Spleen (tissue), 7 donors: Measurements from ENCODE around the gene CFAP57.

Experiments
- CTCF ChIP-seq, 11 experiments: fragments of 200-600 bp in 7 of 11; fragments of 450-650 bp in 4 of 11; sonication (generic) in 4 of 11; IDR thresholded peaks in 8 of 11; conservative IDR thresholded peaks in 3 of 11; 1 replicate in 7 of 11; 2 replicates in 4 of 11; pipeline versions ENCODE4 v1.4.0 to v1.8.0; 2016 to 2021; ENCODE audit warnings: antibody characterized with exemption in 11 of 11, inconsistent platforms in 4 of 11, mild to moderate bottlenecking in 1 of 11
- POLR2A ChIP-seq, 3 donors: fragments of 450-650 bp; IDR thresholded peaks; one replicate each; pipeline ENCODE4 v1.5.1; 2017; ENCODE audit warnings: antibody characterized with exemption in 3 of 3, mild to moderate bottlenecking in 1 of 3
- donor health status: DM: no; HTN: no; CAD: no; lungs with moderate emphysema.
- donor health status: DM: no; HTN: no; CAD: no.
- donor health status: DM: no; HTN: no; CAD: no.

- TF ChIP-seq CTCF (IDR thresholded peaks at IDR 0.05 in 8 of 11, conservative IDR thresholded peaks at IDR 0.05 in 3 of 11) = no peak
- TF ChIP-seq POLR2A (IDR thresholded peaks at IDR 0.05) = no peak
These were observed 58.0 kb downstream of the CFAP57 start for GRCh38 chr1:43229826-43230780.
